Subcutaneous adipose tissue (tissue), 4 donors: ENCODE data around the gene CARD11. TPM values are rescaled to one million over a fixed set of nuclear protein-coding genes. Genes with fewer than 3 reads are reported as not detected.

ENCODE experiments used
- total RNA-seq, 4 donors: library from RNA; depleted of rRNA; stranded (reverse); fragments of >200 nt; gene quantifications; one replicate each; pipeline ENCODE4 v1.1.0, GENCODE V29; 2016
- TF ChIP-seq, protein P1 (sequence below): fragments of 450-650 bp; IDR thresholded peaks from one replicate; pipeline ENCODE4 v1.5.1; 2016; ENCODE audit warnings: low read depth, mild to moderate bottlenecking, control low read depth, antibody characterized with exemption, moderate library complexity

Gene CARD11
- total RNA-seq, 4 donors from 2014 or later = 0.57 to 1.2 (median 0.77) TPM

DNA sequence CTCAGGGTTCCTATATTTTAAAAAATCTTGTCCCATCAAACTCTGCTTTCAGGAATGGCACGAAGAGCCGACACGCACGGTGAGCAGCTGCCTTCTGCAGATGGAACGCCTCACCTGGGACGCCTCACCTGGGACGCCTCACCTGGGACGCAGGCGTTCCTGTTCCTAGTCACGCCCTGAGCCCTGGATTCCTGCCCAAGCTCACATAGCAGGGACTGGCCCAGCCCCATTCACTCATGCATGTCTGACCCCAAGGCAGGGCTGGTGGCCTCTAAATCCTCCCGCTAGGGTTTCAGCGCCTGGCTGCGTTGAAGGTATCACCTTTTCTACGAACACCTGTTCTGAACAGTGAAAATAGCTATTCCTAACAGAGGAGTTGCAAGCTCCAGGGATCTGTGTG is 49.8 kb downstream of the CARD11 start:
- TF ChIP-seq, protein P1, sequence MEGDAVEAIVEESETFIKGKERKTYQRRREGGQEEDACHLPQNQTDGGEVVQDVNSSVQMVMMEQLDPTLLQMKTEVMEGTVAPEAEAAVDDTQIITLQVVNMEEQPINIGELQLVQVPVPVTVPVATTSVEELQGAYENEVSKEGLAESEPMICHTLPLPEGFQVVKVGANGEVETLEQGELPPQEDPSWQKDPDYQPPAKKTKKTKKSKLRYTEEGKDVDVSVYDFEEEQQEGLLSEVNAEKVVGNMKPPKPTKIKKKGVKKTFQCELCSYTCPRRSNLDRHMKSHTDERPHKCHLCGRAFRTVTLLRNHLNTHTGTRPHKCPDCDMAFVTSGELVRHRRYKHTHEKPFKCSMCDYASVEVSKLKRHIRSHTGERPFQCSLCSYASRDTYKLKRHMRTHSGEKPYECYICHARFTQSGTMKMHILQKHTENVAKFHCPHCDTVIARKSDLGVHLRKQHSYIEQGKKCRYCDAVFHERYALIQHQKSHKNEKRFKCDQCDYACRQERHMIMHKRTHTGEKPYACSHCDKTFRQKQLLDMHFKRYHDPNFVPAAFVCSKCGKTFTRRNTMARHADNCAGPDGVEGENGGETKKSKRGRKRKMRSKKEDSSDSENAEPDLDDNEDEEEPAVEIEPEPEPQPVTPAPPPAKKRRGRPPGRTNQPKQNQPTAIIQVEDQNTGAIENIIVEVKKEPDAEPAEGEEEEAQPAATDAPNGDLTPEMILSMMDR = no peak

- TF ChIP-seq, protein P1 = no peak
Observed at GRCh38 chr7:2993396-2993795, 50.3 kb downstream of the CARD11 start.

DNA sequence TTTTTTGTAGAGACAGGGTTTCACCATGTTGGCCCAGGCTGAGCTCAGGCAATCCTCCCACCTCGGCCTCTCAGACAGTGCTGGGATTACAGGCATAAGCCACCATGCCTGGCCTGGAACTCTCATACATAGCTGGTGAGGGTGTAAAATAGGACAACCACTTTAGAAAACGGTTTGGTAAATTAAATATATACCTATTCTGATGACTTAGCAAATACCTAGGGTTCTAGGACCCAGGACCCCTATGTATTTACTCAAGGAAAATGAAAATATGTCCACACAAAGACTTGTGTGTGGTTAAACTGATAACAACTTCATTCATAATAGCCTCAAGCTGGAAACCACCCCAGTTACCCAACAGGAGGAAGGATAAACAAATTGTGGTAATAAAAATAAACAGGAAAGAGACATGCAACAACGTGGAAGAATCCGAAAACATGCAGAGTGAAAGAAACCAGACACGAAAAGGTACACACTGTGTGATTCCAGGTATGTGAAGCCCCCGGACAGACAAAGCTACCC is 52.7 kb downstream of the CARD11 start:
- TF ChIP-seq, protein P1 = no peak

DNA sequence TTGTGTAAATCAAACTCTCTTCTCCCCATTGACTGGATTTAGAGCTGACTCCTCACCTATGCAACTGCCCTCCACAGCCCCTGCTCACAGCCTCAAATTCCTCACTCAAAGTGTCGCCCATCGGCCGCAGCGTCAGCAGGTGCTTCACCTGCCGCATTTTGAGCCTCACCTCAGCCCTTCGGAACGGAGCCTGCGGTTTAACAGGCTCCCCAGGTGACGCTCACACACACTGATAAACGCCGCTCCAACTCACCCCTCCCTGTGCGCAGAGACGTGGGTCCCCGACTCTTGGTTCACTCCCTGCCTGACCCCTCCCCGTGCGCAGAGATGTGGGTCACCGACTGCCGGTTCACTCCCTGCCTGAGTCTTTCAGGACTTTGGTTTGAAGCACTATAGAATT is 57.1 kb downstream of the CARD11 start:
- TF ChIP-seq, protein P1 = no peak

DNA sequence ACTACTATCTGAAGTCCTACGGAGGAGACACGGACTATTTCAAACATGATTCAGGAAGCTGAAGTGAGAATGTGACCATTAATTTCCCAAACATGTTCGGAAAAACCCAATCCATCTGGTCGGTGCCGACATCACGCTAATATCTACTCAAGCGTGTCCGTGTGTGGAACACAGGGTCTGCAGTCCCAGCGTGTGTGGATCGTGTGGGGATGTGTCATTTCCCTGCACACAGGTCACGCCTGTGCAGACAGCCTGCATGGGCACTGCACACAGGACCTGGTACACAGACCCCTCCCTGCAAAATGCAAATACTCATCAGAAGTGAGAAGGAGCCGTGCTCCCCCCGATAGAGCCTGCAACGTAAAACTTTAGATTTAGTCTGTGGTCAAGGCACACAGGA is 57.8 kb downstream of the CARD11 start:
- TF ChIP-seq, protein P1 = no peak

- TF ChIP-seq, protein P1 = no peak
Observed at GRCh38 chr7:2984091-2984490, 59.6 kb downstream of the CARD11 start.

- TF ChIP-seq, protein P1 = no peak
Observed at GRCh38 chr7:2983586-2983985, 60.1 kb downstream of the CARD11 start.

GRCh38 chr7:2982831-2983230 is 60.8 kb downstream of the CARD11 start:
- TF ChIP-seq, protein P1 = no peak
